Activated naive CD4-positive, alpha-beta T cell treated with anti-CD3 and anti-CD28 coated beads for 36 hours (primary cell): ENCODE results near the gene ERFL. TPM values are rescaled to one million over a fixed set of nuclear protein-coding genes. Genes with fewer than 3 reads are reported as not detected.

Experiments
- CTCF ChIA-PET: fragments of 350-600 bp; sonication (Branson Sonifier 250); formaldehyde crosslinking; loops from one replicate; lab custom pipeline; 2021; ENCODE audit warnings: antibody characterized with exemption; lab: Charles Lee
- DNase-seq: peaks from one replicate; pipeline ENCODE4 v3.0.0-alpha.2; 2020
- H3K27ac Mint-ChIP-seq: one replicate; pipeline ENCODE4 v1.8.0; 2021; ENCODE audit warnings: mild to moderate bottlenecking, mixed read lengths
- H3K27me3 Mint-ChIP-seq: one replicate; pipeline ENCODE4 v1.8.0; 2021; ENCODE audit warnings: low read depth, mixed read lengths
- H3K36me3 Mint-ChIP-seq: one replicate; pipeline ENCODE4 v1.8.0; 2021; ENCODE audit warnings: low read depth, mixed read lengths
- H3K4me1 Mint-ChIP-seq: one replicate; pipeline ENCODE4 v1.8.0; 2021; ENCODE audit warnings: low read depth, mixed read lengths
- H3K4me3 Mint-ChIP-seq: one replicate; pipeline ENCODE4 v1.8.0; 2021; ENCODE audit warnings: mild to moderate bottlenecking, moderate library complexity, mixed read lengths
- H3K9me3 Mint-ChIP-seq: one replicate; pipeline ENCODE4 v1.8.0; 2021; ENCODE audit warnings: mixed read lengths
- intact Hi-C: fragments of 100-400 bp; cut with micrococcal nuclease; formaldehyde crosslinking; loops from one replicate; pipeline ENCODE4 v1.15.1; 2023
- total RNA-seq, 2 experiments: library from RNA; stranded (reverse); gene quantifications; one replicate each; pipeline ENCODE4 v1.2.3, GENCODE V29; 2021

ERFL gene
- total RNA-seq, 2 experiments from 2014 or later, result 0.99 to 1.3 TPM

GRCh38 chr19:41896581-41896942 is 31.7 kb downstream of the ERFL start:
- Mint-ChIP-seq H3K27ac (peak overlapping the region; percentile 84), H3K4me1 (peaks cover 49% of the 10 kb centered on the region), H3K9me3 (no peaks in the 10 kb centered on the region), H3K27me3 (no peaks in the 10 kb centered on the region), H3K36me3 (peaks cover 31% of the 10 kb centered on the region), H3K4me3 (no peak overlapping the region)
- CTCF ChIA-PET, result no interaction called here
- no peak for DNase-seq
- intact Hi-C loops, result no loop called here

DNA sequence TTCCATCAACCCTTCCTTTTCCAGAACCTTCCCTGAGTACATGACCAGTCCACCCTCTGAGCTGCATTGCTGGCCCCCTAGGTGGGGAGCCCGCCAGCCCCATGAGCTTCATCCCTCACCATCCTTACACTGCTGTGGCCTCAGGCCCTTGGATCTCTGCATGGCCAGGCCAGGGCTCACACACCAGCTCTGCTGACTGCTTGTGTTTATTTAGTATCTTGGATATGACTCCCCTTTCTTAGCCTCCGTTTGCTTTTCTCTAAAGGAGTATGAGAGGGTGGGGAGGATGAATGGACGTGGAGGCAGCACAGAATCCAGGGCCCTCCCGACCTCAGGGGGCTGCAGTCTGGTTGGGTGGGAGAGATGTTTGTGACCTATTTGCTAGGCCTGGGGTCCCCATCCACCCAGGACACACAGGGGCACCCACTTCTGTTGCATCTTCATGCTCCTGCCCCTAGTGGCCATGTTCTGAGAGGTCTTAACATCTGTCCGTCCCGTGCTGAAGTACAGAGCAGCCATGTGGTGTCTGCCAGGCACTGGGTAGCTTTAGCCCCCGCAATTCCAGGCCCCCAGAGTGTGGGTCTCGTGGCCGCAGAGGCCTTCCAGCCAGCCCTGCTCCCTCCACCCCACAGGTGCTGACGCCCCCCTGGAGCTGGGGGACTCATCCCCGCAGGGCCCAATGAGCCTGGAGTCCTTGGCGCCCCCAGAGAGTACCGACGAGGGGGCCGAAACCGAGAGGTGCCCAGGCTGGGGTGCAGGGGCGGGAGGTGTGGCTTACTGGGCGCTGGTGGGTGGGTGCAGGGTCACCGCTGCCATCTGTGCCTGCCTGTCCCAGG is 32.3 kb downstream of the ERFL start:
- intact Hi-C loops, result no loop called here
- Mint-ChIP-seq H3K36me3 (peaks cover 29% of the 10 kb centered on the region), H3K27ac (peak overlapping the region; percentile 84), H3K27me3 (no peaks in the 10 kb centered on the region), H3K4me1 (peaks cover 53% of the 10 kb centered on the region), H3K4me3 (no peak overlapping the region), H3K9me3 (no peaks in the 10 kb centered on the region)
- no peak for DNase-seq
- CTCF ChIA-PET, result interaction anchor here (0.5 kb wide), 1 partner anchor 39 kb away, joined by 3 read pairs; no protein-coding TSS in a partner anchor

DNA sequence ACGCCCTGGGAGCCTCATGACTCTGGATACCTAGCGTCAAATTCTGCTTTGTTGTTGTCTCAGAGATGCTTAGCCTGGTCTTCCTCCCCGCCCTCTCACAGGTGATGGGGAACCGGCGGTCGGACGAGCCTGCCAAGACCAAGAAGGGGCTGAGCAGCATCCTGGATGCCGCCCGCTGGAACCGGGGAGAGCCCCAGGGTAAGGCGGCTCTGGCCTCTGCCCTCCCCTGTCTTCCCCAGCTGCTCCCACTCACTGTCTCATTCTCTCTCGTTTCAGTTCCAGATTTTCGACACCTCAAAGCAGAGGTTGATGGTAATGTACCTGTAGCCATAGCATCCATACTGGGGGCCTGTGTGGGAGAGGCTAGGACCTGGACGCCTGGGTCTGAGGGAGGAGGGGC is 33.9 kb downstream of the ERFL start:
- no peaks in the 10 kb centered on the region for H3K9me3 Mint-ChIP-seq
- H3K4me1 Mint-ChIP-seq, result peaks cover 66% of the 10 kb centered on the region
- H3K4me3 Mint-ChIP-seq, result no peak overlapping the region
- peaks cover 29% of the 10 kb centered on the region for H3K36me3 Mint-ChIP-seq
- H3K27me3 Mint-ChIP-seq, result no peaks in the 10 kb centered on the region
- H3K27ac Mint-ChIP-seq, result peak overlapping the region; percentile 61
- CTCF ChIA-PET, result no interaction called here
- DNase-seq, result no peak
- intact Hi-C loops, result no loop called here

DNA sequence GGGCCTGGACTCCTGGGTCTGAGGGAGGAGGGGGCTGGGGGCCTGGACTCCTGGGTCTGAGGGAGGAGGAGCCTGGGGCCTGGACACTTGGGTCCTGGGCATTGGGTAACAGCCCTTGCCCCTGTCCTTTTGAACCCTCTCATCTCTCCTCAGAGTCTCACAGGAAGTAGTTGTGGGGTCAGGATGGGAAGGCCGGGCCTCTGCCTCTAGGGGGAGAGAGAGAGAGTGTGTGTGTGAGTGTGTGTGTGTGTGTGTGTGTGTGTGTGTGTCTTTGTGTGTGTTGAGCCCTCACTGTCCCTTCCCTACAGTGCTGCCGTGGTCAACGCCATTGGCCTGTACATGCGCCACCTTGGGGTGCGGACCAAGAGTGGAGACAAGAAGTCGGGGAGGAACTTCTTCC is 34.4 kb downstream of the ERFL start:
- CTCF ChIA-PET, result no interaction called here
- H3K27ac Mint-ChIP-seq, result peak overlapping the region; percentile 61
- H3K36me3 Mint-ChIP-seq, result peaks cover 29% of the 10 kb centered on the region
- peaks cover 67% of the 10 kb centered on the region for H3K4me1 Mint-ChIP-seq
- H3K9me3 Mint-ChIP-seq, result no peaks in the 10 kb centered on the region
- H3K27me3 Mint-ChIP-seq, result no peaks in the 10 kb centered on the region
- H3K4me3 Mint-ChIP-seq, result no peak overlapping the region
- intact Hi-C loops, result no loop called here
- peak; percentile 43 for DNase-seq

DNA sequence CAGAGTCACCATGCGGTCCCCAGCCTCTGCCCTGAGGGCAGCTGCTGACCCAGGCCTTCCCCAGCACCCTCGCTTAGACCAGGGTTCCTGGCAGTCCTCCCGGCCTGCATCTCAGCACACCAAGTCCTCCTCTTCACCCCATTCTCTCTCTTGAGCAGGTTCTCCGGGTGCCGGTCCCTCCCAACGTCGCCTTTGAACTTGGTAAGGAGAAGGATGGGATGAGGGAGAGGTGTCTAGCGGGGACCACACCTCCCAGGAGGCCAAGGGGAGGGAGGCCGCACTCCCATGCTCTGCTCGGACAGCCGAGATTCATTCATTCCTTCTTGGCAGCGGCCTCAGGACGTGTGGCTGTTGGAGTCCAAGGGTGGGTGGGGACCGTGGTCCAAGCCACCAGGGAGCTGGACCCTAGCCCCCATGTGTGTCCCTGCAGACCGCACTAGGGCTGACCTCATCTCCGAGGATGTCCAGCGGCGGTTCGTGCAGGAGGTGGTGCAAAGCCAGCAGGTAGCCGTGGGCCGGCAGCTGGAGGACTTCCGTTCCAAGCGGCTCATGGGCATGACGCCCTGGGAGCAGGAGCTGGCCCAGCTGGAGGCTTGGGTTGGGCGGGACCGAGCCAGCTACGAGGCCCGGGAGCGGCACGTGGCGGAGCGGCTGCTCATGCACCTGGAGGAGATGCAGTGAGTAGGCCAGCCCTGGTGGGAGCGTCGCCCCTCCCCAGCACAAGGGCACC is 35.9 kb downstream of the ERFL start:
- H3K9me3 Mint-ChIP-seq, result no peaks in the 10 kb centered on the region
- intact Hi-C loops, result no loop called here
- H3K27me3 Mint-ChIP-seq, result no peaks in the 10 kb centered on the region
- peak overlapping the region; percentile 24 for H3K27ac Mint-ChIP-seq
- no peak overlapping the region for H3K4me3 Mint-ChIP-seq
- peaks cover 74% of the 10 kb centered on the region for H3K4me1 Mint-ChIP-seq
- no peak for DNase-seq
- peaks cover 33% of the 10 kb centered on the region for H3K36me3 Mint-ChIP-seq
- CTCF ChIA-PET, result interaction anchor here (2.1 kb wide), 1 partner anchor 42 kb away, joined by 11 read pairs; no protein-coding TSS in a partner anchor

GRCh38 chr19:41890936-41891335 is 37.3 kb downstream of the ERFL start:
- H3K4me1 Mint-ChIP-seq, result peaks cover 83% of the 10 kb centered on the region
- peaks cover 34% of the 10 kb centered on the region for H3K36me3 Mint-ChIP-seq
- H3K27ac Mint-ChIP-seq, result peak overlapping the region; percentile 65
- intact Hi-C loops, result no loop called here
- no peak for DNase-seq
- CTCF ChIA-PET, result interaction anchor here (0.8 to 4.0 kb wide), 4 partner anchors 18 to 68 kb away, joined by 3 to 19 read pairs (median 7); no protein-coding TSS in a partner anchor
- H3K4me3 Mint-ChIP-seq, result no peak overlapping the region
- H3K9me3 Mint-ChIP-seq, result no peaks in the 10 kb centered on the region
- no peaks in the 10 kb centered on the region for H3K27me3 Mint-ChIP-seq

DNA sequence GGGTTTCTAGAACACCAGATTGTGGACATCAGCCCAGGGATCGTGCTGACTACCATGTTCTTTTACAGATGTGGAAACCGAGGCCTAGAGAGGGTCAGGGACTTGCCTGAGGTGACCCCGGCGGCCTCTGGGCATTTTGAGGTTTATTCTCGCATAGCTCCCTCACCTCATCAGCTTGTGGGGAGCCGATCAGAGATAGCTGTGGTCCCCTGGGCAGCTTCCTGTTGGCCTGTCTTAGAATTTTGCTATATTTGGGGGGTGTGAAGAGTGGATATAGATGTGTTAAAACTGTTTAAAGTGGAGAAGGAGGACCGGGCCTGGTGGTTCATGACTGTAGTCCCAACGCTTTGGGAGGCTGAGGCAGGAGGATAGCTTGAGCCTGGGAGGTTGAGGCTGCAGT is 38.4 kb downstream of the ERFL start:
- Mint-ChIP-seq H3K4me3 (no peak overlapping the region), H3K27me3 (no peaks in the 10 kb centered on the region), H3K4me1 (peaks cover 80% of the 10 kb centered on the region), H3K27ac (peak overlapping the region; percentile 6), H3K9me3 (no peaks in the 10 kb centered on the region), H3K36me3 (peaks cover 33% of the 10 kb centered on the region)
- DNase-seq, result no peak
- CTCF ChIA-PET, result interaction anchor here (0.6 to 4.0 kb wide), 7 partner anchors 12 to 69 kb away, joined by 3 to 19 read pairs (median 4); partner anchors contain the start of gene RPS19
- intact Hi-C loops, result loop anchor here (10.0 kb wide), 4 partner anchors 325 to 535 kb away; partner anchors contain the start of genes DEDD2, GSK3A and TGFB1

- peaks cover 74% of the 10 kb centered on the region for H3K4me1 Mint-ChIP-seq
- DNase-seq, result no peak
- peak overlapping the region; percentile 91 for H3K27ac Mint-ChIP-seq
- no peaks in the 10 kb centered on the region for H3K9me3 Mint-ChIP-seq
- no peaks in the 10 kb centered on the region for H3K27me3 Mint-ChIP-seq
- H3K36me3 Mint-ChIP-seq, result peaks cover 30% of the 10 kb centered on the region
- H3K4me3 Mint-ChIP-seq, result peak overlapping the region; percentile 8
- CTCF ChIA-PET, result interaction anchor here (1.0 to 4.0 kb wide), 7 partner anchors 11 to 63 kb away, joined by 3 to 19 read pairs (median 6); partner anchors contain the start of gene RPS19
- intact Hi-C loops, result loop anchor here (10.0 kb wide), 4 partner anchors 326 to 534 kb away; partner anchors contain the start of genes DEDD2, GSK3A and TGFB1
Measured at GRCh38 chr19:41888926-41889325, 39.3 kb downstream of the ERFL start.

- CTCF ChIA-PET, result interaction anchor here (1.0 to 4.0 kb wide), 8 partner anchors 12 to 69 kb away, joined by 3 to 19 read pairs (median 7); partner anchors contain the start of genes ERFL and RPS19
- Mint-ChIP-seq H3K9me3 (no peaks in the 10 kb centered on the region), H3K4me3 (peak overlapping the region; percentile 90), H3K36me3 (peaks cover 30% of the 10 kb centered on the region), H3K27ac (peak overlapping the region; percentile 91), H3K4me1 (peaks cover 70% of the 10 kb centered on the region), H3K27me3 (no peaks in the 10 kb centered on the region)
- peak; percentile 96 for DNase-seq
- intact Hi-C loops, result loop anchor here (1.0 to 10.0 kb wide), 10 partner anchors 13 to 533 kb away; partner anchors contain the start of genes DEDD2, GSK3A and TGFB1
Measured at GRCh38 chr19:41887711-41888382, 40.4 kb downstream of the ERFL start.

DNA sequence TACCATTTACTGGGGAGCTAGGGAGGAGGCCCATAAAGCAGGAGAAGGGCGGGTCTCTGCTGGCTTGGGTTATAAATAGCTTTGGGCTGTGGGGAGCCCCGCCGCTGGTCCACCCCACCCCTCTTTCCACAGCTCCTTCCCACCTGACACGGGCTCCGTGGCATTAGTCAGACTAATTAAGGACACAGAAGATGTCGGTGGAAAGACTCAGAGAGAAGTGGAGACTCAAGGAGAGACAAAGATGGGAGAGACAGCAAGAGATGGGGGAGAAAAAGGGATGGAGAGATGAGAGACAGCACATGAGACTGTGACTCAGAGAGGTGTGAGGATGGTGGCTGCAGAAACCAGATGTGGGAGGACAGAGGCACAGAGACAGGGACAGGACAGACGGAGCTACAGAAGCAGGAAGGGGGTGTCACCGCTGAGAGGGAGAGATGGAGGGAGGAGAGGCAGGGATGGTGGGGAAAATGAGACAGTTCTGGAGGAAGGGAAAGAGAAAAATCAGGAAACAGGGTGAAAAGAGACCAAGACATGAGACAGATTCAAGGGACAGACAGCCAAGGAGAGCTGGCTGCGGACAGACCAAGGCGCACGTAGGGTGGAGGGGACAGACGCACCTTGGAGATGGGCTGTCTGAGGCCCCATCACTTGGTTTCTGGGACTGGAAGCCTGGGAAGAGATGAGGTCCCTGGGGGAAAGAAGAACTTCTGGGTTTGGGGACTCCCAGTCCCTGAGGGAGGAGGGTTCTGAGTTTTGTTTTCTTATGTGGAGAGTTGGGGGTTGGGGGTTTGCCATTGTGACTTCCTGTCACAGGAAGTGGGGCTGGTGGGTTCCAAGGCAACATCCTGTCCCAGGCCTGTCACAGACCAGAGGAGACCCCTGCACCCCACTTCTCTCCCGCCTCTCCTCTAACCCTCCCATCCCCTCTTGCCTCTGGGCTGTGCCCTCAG is 41.2 kb downstream of the ERFL start:
- intact Hi-C loops, result loop anchor here (1.0 to 10.0 kb wide), 10 partner anchors 12 to 532 kb away; partner anchors contain the start of genes DEDD2, GSK3A and TGFB1
- peak; percentile 79 for DNase-seq
- H3K27ac Mint-ChIP-seq, result peak overlapping the region; percentile 91
- H3K36me3 Mint-ChIP-seq, result peaks cover 29% of the 10 kb centered on the region
- H3K27me3 Mint-ChIP-seq, result no peaks in the 10 kb centered on the region
- peaks cover 73% of the 10 kb centered on the region for H3K4me1 Mint-ChIP-seq
- CTCF ChIA-PET, result interaction anchor here (0.5 to 6.0 kb wide), 14 partner anchors 12 to 96 kb away, joined by 3 to 68 read pairs (median 6); partner anchors contain the start of genes CD79A and ERFL
- peak overlapping the region; percentile 90 for H3K4me3 Mint-ChIP-seq
- no peaks in the 10 kb centered on the region for H3K9me3 Mint-ChIP-seq
